ENCODE data around the gene IL15RA. TPM values are rescaled to one million over a fixed set of nuclear protein-coding genes. Genes with fewer than 3 reads are reported as not detected.

The IL15RA gene
- total and polyA plus RNA-seq, 2 of the 8 experiments (the other 6 are each of a cell fraction or from before 2014, with no cell fraction given) = 1.3 to 1.4 TPM

DNA sequence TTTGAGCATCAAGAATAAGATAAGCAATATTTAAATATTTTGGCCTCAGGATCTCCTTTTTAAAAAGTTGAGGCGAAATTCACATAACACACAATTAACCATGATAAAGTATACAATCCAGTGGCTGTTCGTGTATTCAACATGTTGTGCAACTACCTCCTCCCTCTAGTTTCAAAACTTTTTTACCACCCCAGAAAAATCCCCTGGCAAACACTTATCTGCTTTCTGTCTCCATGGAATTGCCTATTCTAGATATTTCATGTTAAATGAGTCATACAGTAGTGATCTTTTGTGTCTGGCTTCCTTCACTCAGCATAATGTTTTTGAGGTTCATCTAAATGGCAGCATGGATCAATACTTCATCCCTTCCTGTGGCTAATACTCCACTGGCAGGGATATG, 31.8 kb upstream of the IL15RA start:
- no peak for DNase-seq (ENCODE audit: low read depth in 1 of 2, low spot score in 2 of 2)
- ChIA-PET POLR2A (ENCODE audit: partially characterized antibody) (no interaction called here), CTCF (ENCODE audit: partially characterized antibody) (interaction anchor here (0.7 kb wide), 1 partner anchor 392 kb away, joined by 3 read pairs; no protein-coding TSS in a partner anchor)
- no peaks in the 10 kb centered on the region for H3K79me1 ChIP-seq (ENCODE audit: low read depth, low read length)
- no peak for FAIRE-seq
- H2AK5ac ChIP-seq (ENCODE audit: low read depth, low read length) = no peak overlapping the region
- no peak overlapping the region for H2BK5ac ChIP-seq (ENCODE audit: low read depth, low read length)
- no peak overlapping the region for H3K4ac ChIP-seq (replicated peaks; ENCODE audit: insufficient read length, low read depth, low read length)
- no peak overlapping the region for H3K9ac ChIP-seq (replicated peaks in 1 of 4; ENCODE audit: extremely low read depth in 1 of 4, low read depth in 3 of 4, low read length in 3 of 4)
- peaks cover 0 to 3% (median under 1%) of the 10 kb centered on the region in 4 experiments; a peak in 1 of 7 replicates for H3K4me1 ChIP-seq (replicated peaks in 1 of 4; ENCODE audit: control insufficient read depth in 3 of 4, insufficient read depth in 4 of 4, low read length in 3 of 4)
- peaks cover 4 to 8% of the 10 kb centered on the region in 2 experiments; a peak in 3 of 4 replicates for H3K9me3 ChIP-seq (ENCODE audit: insufficient read depth in 2 of 2, low read depth in 1 of 2, low read length in 1 of 2)
- no peak overlapping the region for H2BK12ac ChIP-seq (ENCODE audit: low read depth, low read length)
- no peak overlapping the region for H4K91ac ChIP-seq (replicated peaks; ENCODE audit: insufficient read length, low read length)
- no peak overlapping the region for H3K4me2 ChIP-seq (ENCODE audit: insufficient read depth in 1 of 2, low read depth in 2 of 2, low read length in 2 of 2)
- no peak overlapping the region for H4K8ac ChIP-seq (ENCODE audit: extremely low read depth, insufficient read depth, low read length)
- H2BK15ac ChIP-seq (ENCODE audit: low read length) = no peak overlapping the region
- H3K14ac ChIP-seq (ENCODE audit: insufficient read length) = no peak overlapping the region
- H3K27me3 ChIP-seq (replicated peaks in 1 of 4; ENCODE audit: control insufficient read depth in 3 of 4, extremely low read depth in 1 of 4, insufficient read depth in 3 of 4, low read length in 3 of 4) = no peaks in the 10 kb centered on the region
- H3K79me2 ChIP-seq (ENCODE audit: control insufficient read depth in 1 of 2, insufficient read depth in 2 of 2, low read length in 2 of 2) = no peaks in the 10 kb centered on the region
- H3K23me2 ChIP-seq (ENCODE audit: low read depth, low read length) = no peaks in the 10 kb centered on the region
- WGBS, 2 experiments (ENCODE audit: extremely low coverage in 1 of 2, insufficient coverage in 1 of 2, insufficient read length in 1 of 2, insufficient replicate concordance in 2 of 2, low coverage in 1 of 2, low lambda C conversion rate in 2 of 2, missing lambda C conversion rate in 1 of 2) = 96% methylated on average over 2 of the region's 2 CpGs; no CpG with 5 or more reads in 1 of the 2 experiments
- H3K4me3 ChIP-seq (ENCODE audit: extremely low read depth in 1 of 4, insufficient read depth in 2 of 4, low read depth in 3 of 4, low read length in 4 of 4) = no peak overlapping the region
- H3K23ac ChIP-seq (ENCODE audit: insufficient read length) = no peak overlapping the region
- H2BK20ac ChIP-seq (ENCODE audit: low read length) = no peak overlapping the region
- H4K20me1 ChIP-seq (replicated peaks in 1 of 2; ENCODE audit: control insufficient read depth in 1 of 2, insufficient read depth in 2 of 2, low read length in 2 of 2) = no peaks in the 10 kb centered on the region
- no peak overlapping the region for H2AFZ ChIP-seq (ENCODE audit: low read length)
- H4K5ac ChIP-seq (ENCODE audit: insufficient read length, low read depth, low read length) = no peak overlapping the region
- no peak overlapping the region for H3K27ac ChIP-seq (ENCODE audit: low read depth, low read length)
- no peaks in the 10 kb centered on the region for H3K36me3 ChIP-seq (ENCODE audit: control insufficient read depth in 2 of 4, insufficient read depth in 4 of 4, low read length in 3 of 4)
- H2BK120ac ChIP-seq (replicated peaks; ENCODE audit: low read depth, low read length) = no peak overlapping the region
- no peak overlapping the region for H3K18ac ChIP-seq (ENCODE audit: extremely low read depth, low read length)
- no peak overlapping the region for H3K56ac ChIP-seq (replicated peaks; ENCODE audit: insufficient read length, low read depth, low read length)
- TF ChIP-seq KDM1A (IDR thresholded peaks at IDR 0.05; ENCODE audit: borderline replicate concordance, low read length) = no peak
- TF ChIP-seq CHD2 (IDR thresholded peaks at IDR 0.05; ENCODE audit: low read length) = no peak
- no peak for TF ChIP-seq CEBPB (IDR thresholded peaks at IDR 0.05; ENCODE audit: low read depth, low read length)
- no peak for TF ChIP-seq TAF7 (optimal IDR thresholded peaks at IDR 0.05; ENCODE audit: borderline replicate concordance, low read depth, low read length)
- TF ChIP-seq HDAC6 (IDR thresholded peaks at IDR 0.05; ENCODE audit: low read depth, low read length) = no peak
- TF ChIP-seq, protein P1, sequence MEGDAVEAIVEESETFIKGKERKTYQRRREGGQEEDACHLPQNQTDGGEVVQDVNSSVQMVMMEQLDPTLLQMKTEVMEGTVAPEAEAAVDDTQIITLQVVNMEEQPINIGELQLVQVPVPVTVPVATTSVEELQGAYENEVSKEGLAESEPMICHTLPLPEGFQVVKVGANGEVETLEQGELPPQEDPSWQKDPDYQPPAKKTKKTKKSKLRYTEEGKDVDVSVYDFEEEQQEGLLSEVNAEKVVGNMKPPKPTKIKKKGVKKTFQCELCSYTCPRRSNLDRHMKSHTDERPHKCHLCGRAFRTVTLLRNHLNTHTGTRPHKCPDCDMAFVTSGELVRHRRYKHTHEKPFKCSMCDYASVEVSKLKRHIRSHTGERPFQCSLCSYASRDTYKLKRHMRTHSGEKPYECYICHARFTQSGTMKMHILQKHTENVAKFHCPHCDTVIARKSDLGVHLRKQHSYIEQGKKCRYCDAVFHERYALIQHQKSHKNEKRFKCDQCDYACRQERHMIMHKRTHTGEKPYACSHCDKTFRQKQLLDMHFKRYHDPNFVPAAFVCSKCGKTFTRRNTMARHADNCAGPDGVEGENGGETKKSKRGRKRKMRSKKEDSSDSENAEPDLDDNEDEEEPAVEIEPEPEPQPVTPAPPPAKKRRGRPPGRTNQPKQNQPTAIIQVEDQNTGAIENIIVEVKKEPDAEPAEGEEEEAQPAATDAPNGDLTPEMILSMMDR (IDR thresholded peaks at IDR 0.05; ENCODE audit: control extremely low read depth in 1 of 3, insufficient read depth in 1 of 3, low read depth in 1 of 3, low read length in 3 of 3) = no peak
- TF ChIP-seq, protein P2, sequence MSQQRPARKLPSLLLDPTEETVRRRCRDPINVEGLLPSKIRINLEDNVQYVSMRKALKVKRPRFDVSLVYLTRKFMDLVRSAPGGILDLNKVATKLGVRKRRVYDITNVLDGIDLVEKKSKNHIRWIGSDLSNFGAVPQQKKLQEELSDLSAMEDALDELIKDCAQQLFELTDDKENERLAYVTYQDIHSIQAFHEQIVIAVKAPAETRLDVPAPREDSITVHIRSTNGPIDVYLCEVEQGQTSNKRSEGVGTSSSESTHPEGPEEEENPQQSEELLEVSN (IDR thresholded peaks at IDR 0.05) = no peak
- TF ChIP-seq YY1 (IDR thresholded peaks at IDR 0.05; ENCODE audit: low read depth, low read length) = no peak
- no peak for TF ChIP-seq PHF8 (conservative IDR thresholded peaks at IDR 0.05; ENCODE audit: low read depth, low read length)
- no peak for TF ChIP-seq KDM5A (IDR thresholded peaks at IDR 0.05; ENCODE audit: low read length)
